ENCODE data around the gene DOCK10.
A peak's percentile ranks its signal among the peaks of the same experiment; 100 is the strongest.
"Not testable (repeated sequence)": the region's sequence is repeated elsewhere in the genome, so short reads cannot be mapped to it uniquely, and the experiment has no call there.

DOCK10 gene

GRCh38 chr2:225041851-225042799 is at the start of gene DOCK10:
Gene DOCK10 (minus strand): TSS chr2:225042468. CDS start chr2:225042374, 94 bp downstream.
- peak; percentile 71 for DNase-seq

DNA sequence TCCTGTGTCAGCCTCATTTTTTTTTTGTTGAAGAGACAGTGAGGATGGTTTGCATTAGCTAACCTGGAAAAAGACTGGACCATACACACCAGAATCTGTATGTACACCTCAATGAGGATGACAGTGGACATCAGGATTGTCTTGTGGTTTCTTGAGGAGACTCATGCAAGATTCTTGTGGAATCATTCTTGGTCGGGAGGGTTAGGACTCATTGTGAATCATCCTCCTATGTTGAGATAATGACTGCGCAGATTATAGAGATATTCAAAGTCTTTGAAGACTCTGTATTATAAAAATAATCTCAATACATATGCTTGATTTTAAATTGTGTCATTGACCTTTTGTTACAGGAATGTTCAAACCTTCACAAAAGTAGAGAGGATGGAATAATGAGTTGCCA is 49.1 kb upstream of the DOCK10 start:
- DNase-seq, result no peak

GRCh38 chr2:225090746-225091145 is 48.5 kb upstream of the DOCK10 start:
- DNase-seq, result no peak

GRCh38 chr2:225086915-225087314 is 44.6 kb upstream of the DOCK10 start:
- DNase-seq, result no peak

GRCh38 chr2:225086439-225086838 is 44.2 kb upstream of the DOCK10 start:
- no peak for DNase-seq

- no peak for DNase-seq
These were observed 41.0 kb upstream of the DOCK10 start for GRCh38 chr2:225083276-225083675.

- DNase-seq, result no peak
These were observed 33.9 kb upstream of the DOCK10 start for GRCh38 chr2:225076125-225076524.

DNA sequence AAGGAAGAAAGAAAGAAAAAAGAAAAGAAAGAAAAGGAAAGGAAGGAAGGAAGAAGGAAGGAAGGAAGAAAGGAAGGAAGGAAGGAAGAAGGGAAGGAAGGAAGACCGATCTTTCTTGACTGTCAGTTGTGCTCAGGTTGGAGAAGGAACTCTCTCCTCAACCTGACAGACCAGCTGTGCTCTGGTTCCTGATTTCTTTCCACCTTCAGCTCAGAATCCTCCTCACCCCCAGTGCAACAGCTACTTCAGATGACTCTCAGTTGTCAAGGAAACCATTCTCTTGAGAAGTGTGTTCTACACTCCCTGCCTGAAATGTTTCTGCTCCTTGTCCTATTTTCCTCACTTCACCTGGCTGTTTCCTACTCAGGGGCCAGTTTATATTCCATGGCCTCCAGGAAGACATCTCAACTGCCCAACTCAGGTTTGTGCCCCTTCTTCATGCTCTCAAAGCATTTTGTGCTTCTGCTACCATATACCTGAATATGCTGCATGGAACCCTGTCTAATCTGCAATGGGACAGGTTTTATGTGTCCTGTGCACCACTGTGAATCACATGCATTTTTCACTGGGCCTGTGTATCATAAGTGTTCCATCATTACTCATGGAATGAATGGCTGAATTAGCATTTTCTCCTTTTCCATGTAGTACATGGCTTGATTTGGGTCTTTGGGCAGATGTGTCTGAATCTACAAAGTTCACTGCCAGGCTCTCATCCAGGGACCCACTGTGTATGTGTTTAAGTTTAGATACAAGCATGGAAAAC is 32.8 kb upstream of the DOCK10 start:
- no peak for DNase-seq

- DNase-seq, result no peak
These were observed 32.1 kb upstream of the DOCK10 start for GRCh38 chr2:225074366-225074765.

- no peak for DNase-seq
These were observed 30.9 kb upstream of the DOCK10 start for GRCh38 chr2:225073198-225073597.

DNA sequence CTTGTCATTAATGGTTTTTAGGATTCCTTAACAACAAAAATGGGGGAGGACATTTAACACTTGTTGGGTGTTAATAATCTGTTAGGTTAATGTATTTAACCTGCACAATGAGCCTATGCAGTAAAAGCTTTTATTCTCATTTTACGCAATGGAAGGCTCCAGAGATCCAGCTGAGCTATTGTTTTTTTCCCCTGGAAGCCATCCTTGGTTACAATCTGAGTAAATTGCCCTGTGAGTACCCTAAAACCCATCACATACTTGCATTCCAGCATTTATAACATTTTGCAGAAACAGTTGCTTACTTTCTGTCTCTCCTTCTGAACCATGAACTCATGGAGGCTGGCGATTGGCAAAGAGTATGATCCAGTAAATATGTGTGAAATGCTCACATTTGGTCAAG is 30.2 kb upstream of the DOCK10 start:
- no peak for DNase-seq

GRCh38 chr2:225070811-225071210 is 28.5 kb upstream of the DOCK10 start:
- DNase-seq, result no peak

- DNase-seq, result no peak
These were observed 27.7 kb upstream of the DOCK10 start for GRCh38 chr2:225069966-225070365.

GRCh38 chr2:225069477-225069876 is 27.2 kb upstream of the DOCK10 start:
- DNase-seq, result no peak

- no peak for DNase-seq
These were observed 23.6 kb upstream of the DOCK10 start for GRCh38 chr2:225065882-225066281.

DNA sequence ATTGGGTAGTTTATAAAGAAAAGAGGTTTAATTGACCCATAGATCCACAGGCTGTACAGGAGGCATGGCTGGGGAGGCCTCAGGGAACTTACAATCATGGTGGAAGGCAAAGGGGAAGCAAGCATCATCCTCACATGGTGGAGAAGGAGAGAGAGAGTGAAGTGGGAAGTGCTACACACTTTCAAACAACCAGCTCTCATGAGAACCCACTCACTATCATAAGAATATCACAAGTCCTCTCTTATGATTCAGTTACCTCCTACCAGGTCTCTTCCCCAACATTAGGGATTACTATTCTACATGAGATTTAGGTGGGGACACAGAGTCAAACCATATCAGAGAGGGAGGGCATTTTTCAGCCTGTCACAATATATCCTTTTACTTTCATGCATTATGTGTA is 22.7 kb upstream of the DOCK10 start:
- no peak for DNase-seq

- no peak for DNase-seq
These were observed 22.1 kb upstream of the DOCK10 start for GRCh38 chr2:225064362-225064761.

DNA sequence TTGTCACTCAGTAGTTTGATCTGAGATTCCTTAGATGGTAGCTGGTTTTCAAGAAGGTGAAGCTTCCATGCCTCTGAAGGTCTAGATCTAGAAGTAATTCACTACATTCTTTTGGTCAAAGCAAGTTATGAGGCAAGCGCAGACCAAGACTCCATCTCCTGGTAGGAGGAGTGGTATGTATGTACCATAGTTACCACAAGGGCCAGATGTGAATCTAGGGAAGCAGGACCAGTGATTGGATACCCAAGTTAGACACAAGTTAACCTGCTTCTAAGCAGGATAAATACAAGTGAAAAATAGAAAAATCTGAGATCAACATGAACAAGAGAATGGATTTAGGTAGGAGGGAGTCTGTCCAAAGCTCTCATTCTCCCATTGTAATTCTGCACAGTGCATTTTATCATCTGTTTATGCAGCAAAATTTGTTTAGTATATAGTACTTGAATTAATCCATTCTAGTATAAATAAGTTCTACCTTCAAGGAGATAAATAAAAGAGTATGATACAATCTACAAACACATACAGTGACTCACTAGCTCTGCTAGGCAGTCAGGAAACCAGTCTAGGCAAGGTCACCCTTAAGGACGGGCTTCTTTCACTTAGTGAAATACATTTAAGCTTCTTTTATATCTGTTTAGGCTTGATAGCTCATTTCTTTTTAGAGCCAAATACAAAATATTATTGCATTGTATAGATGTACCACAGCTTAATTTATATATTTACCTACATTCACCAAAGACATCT is 14.2 kb upstream of the DOCK10 start:
- no peak for DNase-seq

DNA sequence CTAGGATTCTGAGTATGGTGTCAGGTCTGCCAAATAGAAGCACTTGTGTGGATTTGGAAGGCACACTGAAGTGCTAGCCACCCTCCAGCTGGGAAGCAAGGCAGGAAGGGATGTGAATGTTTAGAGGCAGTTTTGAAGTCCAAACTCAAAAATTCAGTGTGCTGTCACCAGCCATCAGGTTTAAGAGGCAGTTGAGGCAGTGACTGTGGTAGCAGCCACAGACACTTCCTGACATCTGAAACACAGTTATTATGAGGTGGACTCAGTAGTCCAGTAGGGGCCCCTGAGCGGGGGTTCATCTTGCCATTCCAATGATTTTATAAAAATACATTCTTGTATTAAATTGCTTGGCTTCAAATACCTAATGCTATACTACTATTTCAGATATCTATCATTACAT is 13.4 kb upstream of the DOCK10 start:
- DNase-seq, result no peak

- no peak for DNase-seq
These were observed 10.4 kb upstream of the DOCK10 start for GRCh38 chr2:225052703-225053102.

- not testable (repeated sequence) for DNase-seq
These were observed 5.2 kb upstream of the DOCK10 start for GRCh38 chr2:225047502-225047901.

- DNase-seq, result no peak
These were observed 516 bp upstream of the DOCK10 start for GRCh38 chr2:225042800-225043167.

DNA sequence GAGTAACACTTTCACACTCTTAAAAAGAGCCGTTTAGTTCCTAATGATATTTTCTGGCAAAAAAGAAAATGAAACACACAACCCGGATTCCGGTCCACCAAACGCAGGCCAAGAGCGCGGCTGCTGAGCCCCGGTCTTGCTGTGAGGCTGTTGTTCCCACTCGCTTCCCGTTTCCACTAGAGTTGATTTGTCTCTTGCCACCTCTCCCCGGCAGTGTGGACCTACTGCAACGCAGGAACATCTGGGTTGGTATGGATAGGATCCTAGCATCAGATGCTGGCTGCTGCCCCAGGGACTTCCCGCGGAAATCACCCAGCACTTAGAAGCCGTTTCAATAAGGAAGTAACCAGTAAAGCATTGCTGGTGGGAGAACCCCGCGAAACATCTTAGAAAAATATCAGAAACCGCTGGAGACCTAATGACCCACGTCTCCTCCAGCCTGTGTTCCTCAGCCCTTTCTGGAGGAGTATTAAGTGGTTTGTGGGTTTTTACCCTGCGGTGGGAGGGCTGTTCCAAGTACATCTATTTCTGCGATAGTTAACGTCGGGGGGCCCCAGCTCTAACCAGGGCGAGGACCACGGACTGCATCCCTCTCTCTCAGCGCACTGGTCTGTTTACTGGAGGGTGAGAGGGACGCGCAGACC is 939 bp downstream of the DOCK10 start:
- DNase-seq, result peak; percentile 66

Measured in activated T-cell treated with anti-CD3 and anti-CD28 coated beads, Interleukin-2, amount 50 U/mL, for 1 hour (primary cell).